Neuronal stem cell (in vitro differentiated cells): ENCODE data around the gene SLC44A3.
A peak's percentile ranks its signal among the peaks of the same experiment; 100 is the strongest.

Experiments used
- DNase-seq: peaks from one replicate; pipeline ENCODE4 v3.0.0-alpha.2; 2013; ENCODE audit warnings: low spot score
- H2AFZ ChIP-seq: one replicate; pipeline ENCODE4 v1.6.1; 2013; ENCODE audit warnings: mild to moderate bottlenecking, low read length, inconsistent platforms
- H2AK5ac ChIP-seq: 2 replicates; pipeline ENCODE4 v1.6.1; 2013; ENCODE audit warnings: low read depth, mild to moderate bottlenecking, inconsistent platforms, low read length, moderate library complexity, mixed read lengths
- H2BK120ac ChIP-seq: 2 replicates; pipeline ENCODE4 v1.6.1; 2013; ENCODE audit warnings: low read depth, mild to moderate bottlenecking, inconsistent platforms, low read length, moderate library complexity, mixed read lengths
- H2BK12ac ChIP-seq: one replicate; pipeline ENCODE4 v1.6.1; 2013; ENCODE audit warnings: low read length, inconsistent platforms
- H2BK15ac ChIP-seq: 2 replicates; pipeline ENCODE4 v1.6.1; 2013; ENCODE audit warnings: mild to moderate bottlenecking, low read length, inconsistent platforms, mixed read lengths
- H2BK5ac ChIP-seq: one replicate; pipeline ENCODE4 v1.6.1; 2013; ENCODE audit warnings: inconsistent platforms, mild to moderate bottlenecking, low read length, moderate library complexity
- H3K14ac ChIP-seq: one replicate; pipeline ENCODE4 v1.6.1; 2013; ENCODE audit warnings: low read length, inconsistent platforms
- H3K18ac ChIP-seq: 2 replicates; pipeline ENCODE4 v1.6.1; 2013; ENCODE audit warnings: low read length, inconsistent platforms
- H3K23ac ChIP-seq: 2 replicates; pipeline ENCODE4 v1.6.1; 2013; ENCODE audit warnings: low read depth, mild to moderate bottlenecking, mixed read lengths, low read length, inconsistent platforms; ENCODE audit not compliant: poor library complexity
- H3K27ac ChIP-seq: replicated peaks from 3 replicates; pipeline ENCODE4 v1.5.1; 2013; ENCODE audit warnings: low read length, inconsistent platforms
- H3K27me3 ChIP-seq, 3 experiments: 2 replicates each; pipeline ENCODE4 v1.6.1; 2013; ENCODE audit warnings: low read length in 3 of 3, mild to moderate bottlenecking in 2 of 3, inconsistent platforms in 1 of 3, low read depth in 1 of 3, mixed read lengths in 1 of 3, moderate library complexity in 1 of 3; ENCODE audit not compliant: control insufficient read depth in 3 of 3, insufficient read depth in 3 of 3
- H3K36me3 ChIP-seq, 2 donors: replicated peaks in 1 of 2; 2 replicates each; pipeline ENCODE4 v1.6.1; 2013; ENCODE audit warnings: low read length in 2 of 2; ENCODE audit not compliant: control insufficient read depth in 2 of 2, insufficient read depth in 2 of 2
- H3K4ac ChIP-seq: 2 replicates; pipeline ENCODE4 v1.6.1; 2013; ENCODE audit warnings: inconsistent platforms, mild to moderate bottlenecking, low read length, moderate library complexity
- H3K4me1 ChIP-seq, 2 donors: 1 replicate in 1 of 2; 2 replicates in 1 of 2; pipeline ENCODE4 v1.6.1; 2013; ENCODE audit warnings: low read length in 2 of 2, low read depth in 1 of 2; ENCODE audit not compliant: control insufficient read depth in 2 of 2, insufficient read depth in 1 of 2
- H3K4me2 ChIP-seq: one replicate; pipeline ENCODE4 v1.6.1; 2013; ENCODE audit warnings: mild to moderate bottlenecking, low read length, inconsistent platforms; ENCODE audit not compliant: insufficient read depth, poor library complexity, severe bottlenecking
- H3K4me3 ChIP-seq, 2 donors: 2 replicates each; pipeline ENCODE4 v1.5.1; 2013; ENCODE audit warnings: low read length in 2 of 2, mild to moderate bottlenecking in 2 of 2, inconsistent platforms in 1 of 2, moderate library complexity in 1 of 2
- H3K79me1 ChIP-seq: one replicate; pipeline ENCODE4 v1.6.1; 2013; ENCODE audit warnings: low read depth, mild to moderate bottlenecking, inconsistent platforms, low read length, moderate library complexity
- H3K9ac ChIP-seq: one replicate; pipeline ENCODE4 v1.6.1; 2013; ENCODE audit warnings: mild to moderate bottlenecking, low read depth, low read length, inconsistent platforms; ENCODE audit not compliant: poor library complexity
- H3K9me3 ChIP-seq, 2 donors: replicated peaks in 1 of 2; 2 replicates each; pipeline versions ENCODE3 to v1.6.1; 2013; ENCODE audit warnings: low read length in 2 of 2, mild to moderate bottlenecking in 2 of 2, inconsistent platforms in 1 of 2, low read depth in 1 of 2, mixed read lengths in 1 of 2, moderate library complexity in 1 of 2; ENCODE audit not compliant: control insufficient read depth in 2 of 2, insufficient read depth in 1 of 2
- H4K8ac ChIP-seq: one replicate; pipeline ENCODE4 v1.6.1; 2013; ENCODE audit warnings: low read depth, mild to moderate bottlenecking, inconsistent platforms, low read length, moderate library complexity
- H4K91ac ChIP-seq: one replicate; pipeline ENCODE4 v1.6.1; 2013; ENCODE audit warnings: low read length, low read depth, mild to moderate bottlenecking, inconsistent platforms; ENCODE audit not compliant: poor library complexity
- WGBS, 2 donors: extraction: QIAGEN DNeasy Blood & Tissue Kit; methylation state at CpG; one replicate each; pipeline ENCODE4 v1.1.7; 2013; ENCODE audit warnings: missing lambda C conversion rate in 2 of 2, mixed read lengths in 1 of 2; ENCODE audit not compliant: insufficient read length in 2 of 2, insufficient replicate concordance in 1 of 2; ENCODE audit errors: extremely low coverage in 2 of 2; 5-methylcytosine and 5-hydroxymethylcytosine counted together

SLC44A3 gene

GRCh38 chr1:94799206-94799605, 21.0 kb upstream of the SLC44A3 start:
- H3K18ac ChIP-seq, result no peak overlapping the region
- H3K27me3 ChIP-seq, result no peaks in the 10 kb centered on the region
- H2BK12ac ChIP-seq, result no peak overlapping the region
- no peak overlapping the region for H3K9ac ChIP-seq
- H2AFZ ChIP-seq, result no peak overlapping the region
- H3K4me3 ChIP-seq, result no peak overlapping the region
- H3K4ac ChIP-seq, result no peak overlapping the region
- no peak overlapping the region for H2BK15ac ChIP-seq
- H2AK5ac ChIP-seq, result no peak overlapping the region
- no peak overlapping the region for H3K23ac ChIP-seq
- WGBS, 2 donors, result no CpG with 5 or more reads among the region's 4 CpGs
- H4K8ac ChIP-seq, result no peak overlapping the region
- H2BK120ac ChIP-seq, result no peak overlapping the region
- no peaks in the 10 kb centered on the region for H3K79me1 ChIP-seq
- no peak overlapping the region for H3K4me2 ChIP-seq
- no peak for DNase-seq
- no peaks in the 10 kb centered on the region for H3K9me3 ChIP-seq
- no peaks in the 10 kb centered on the region for H3K36me3 ChIP-seq
- peaks cover 4 to 24% of the 10 kb centered on the region in 2 donors for H3K4me1 ChIP-seq
- H3K27ac ChIP-seq, result no peak overlapping the region
- no peak overlapping the region for H3K14ac ChIP-seq
- H4K91ac ChIP-seq, result no peak overlapping the region
- no peak overlapping the region for H2BK5ac ChIP-seq

GRCh38 chr1:94801919-94802546, 18.1 kb upstream of the SLC44A3 start:
- no peak overlapping the region for H3K4ac ChIP-seq
- no peak overlapping the region for H4K91ac ChIP-seq
- H3K4me1 ChIP-seq, result peaks cover 4 to 28% of the 10 kb centered on the region in 2 donors
- no peak overlapping the region for H3K4me3 ChIP-seq
- H2BK15ac ChIP-seq, result no peak overlapping the region
- no peak overlapping the region for H3K4me2 ChIP-seq
- peak overlapping the region; percentile 54 for H2AFZ ChIP-seq
- no peak overlapping the region for H4K8ac ChIP-seq
- peak overlapping the region; percentile 1 for H3K18ac ChIP-seq
- no peak overlapping the region for H2BK5ac ChIP-seq
- WGBS, 2 donors, result no CpG with 5 or more reads among the region's 7 CpGs
- DNase-seq, result peak; percentile 24
- no peak overlapping the region for H3K14ac ChIP-seq
- no peak overlapping the region for H2BK12ac ChIP-seq
- no peaks in the 10 kb centered on the region for H3K36me3 ChIP-seq
- H3K27me3 ChIP-seq, result no peaks in the 10 kb centered on the region
- no peak overlapping the region for H3K9ac ChIP-seq
- H3K9me3 ChIP-seq, result no peaks in the 10 kb centered on the region
- no peaks in the 10 kb centered on the region for H3K79me1 ChIP-seq
- no peak overlapping the region for H3K23ac ChIP-seq
- H2AK5ac ChIP-seq, result no peak overlapping the region
- H2BK120ac ChIP-seq, result no peak overlapping the region
- H3K27ac ChIP-seq, result no peak overlapping the region

GRCh38 chr1:94803106-94803505, 17.1 kb upstream of the SLC44A3 start:
- H3K27ac ChIP-seq, result no peak overlapping the region
- no peak overlapping the region for H2AK5ac ChIP-seq
- no peak for DNase-seq
- no peak overlapping the region for H2BK12ac ChIP-seq
- no peak overlapping the region for H3K9ac ChIP-seq
- H3K4me2 ChIP-seq, result no peak overlapping the region
- no peak overlapping the region for H2BK120ac ChIP-seq
- peaks cover 4 to 28% of the 10 kb centered on the region in 2 donors for H3K4me1 ChIP-seq
- no peak overlapping the region for H4K8ac ChIP-seq
- H3K23ac ChIP-seq, result no peak overlapping the region
- no peaks in the 10 kb centered on the region for H3K27me3 ChIP-seq
- H3K9me3 ChIP-seq, result no peaks in the 10 kb centered on the region
- H3K18ac ChIP-seq, result no peak overlapping the region
- no peak overlapping the region for H4K91ac ChIP-seq
- H3K79me1 ChIP-seq, result no peaks in the 10 kb centered on the region
- H2BK15ac ChIP-seq, result no peak overlapping the region
- no CpG with 5 or more reads among the region's 3 CpGs for WGBS, 2 donors
- no peak overlapping the region for H2BK5ac ChIP-seq
- H3K14ac ChIP-seq, result no peak overlapping the region
- no peak overlapping the region for H2AFZ ChIP-seq
- no peaks in the 10 kb centered on the region for H3K36me3 ChIP-seq
- no peak overlapping the region for H3K4me3 ChIP-seq
- H3K4ac ChIP-seq, result no peak overlapping the region

GRCh38 chr1:94803517-94804441, 16.4 kb upstream of the SLC44A3 start:
- Histone ChIP-seq H3K14ac (no peak overlapping the region), H2BK5ac (no peak overlapping the region), H2AK5ac (no peak overlapping the region), H2AFZ (peak overlapping the region; percentile 21), H3K36me3 (no peaks in the 10 kb centered on the region), H3K4ac (no peak overlapping the region), H3K9me3 (no peaks in the 10 kb centered on the region), H2BK15ac (no peak overlapping the region), H4K8ac (no peak overlapping the region), H3K4me1 (peaks cover 4 to 28% of the 10 kb centered on the region in 2 donors), H3K9ac (no peak overlapping the region), H4K91ac (no peak overlapping the region), H3K23ac (no peak overlapping the region), H3K18ac (no peak overlapping the region), H3K27ac (no peak overlapping the region), H2BK12ac (no peak overlapping the region), H3K79me1 (no peaks in the 10 kb centered on the region), H3K4me3 (no peak overlapping the region), H3K4me2 (no peak overlapping the region), H2BK120ac (no peak overlapping the region), H3K27me3 (no peaks in the 10 kb centered on the region)
- no peak for DNase-seq
- WGBS, 2 donors, result no CpG with 5 or more reads among the region's 8 CpGs
